ENCODE data around the gene USP11. TPM values are rescaled to one million over a fixed set of nuclear protein-coding genes. Genes with fewer than 3 reads are reported as not detected.

Gene USP11
- total and polyA plus RNA-seq, 2 experiments from 2014 or later: 64.2 to 65.1 TPM

DNA sequence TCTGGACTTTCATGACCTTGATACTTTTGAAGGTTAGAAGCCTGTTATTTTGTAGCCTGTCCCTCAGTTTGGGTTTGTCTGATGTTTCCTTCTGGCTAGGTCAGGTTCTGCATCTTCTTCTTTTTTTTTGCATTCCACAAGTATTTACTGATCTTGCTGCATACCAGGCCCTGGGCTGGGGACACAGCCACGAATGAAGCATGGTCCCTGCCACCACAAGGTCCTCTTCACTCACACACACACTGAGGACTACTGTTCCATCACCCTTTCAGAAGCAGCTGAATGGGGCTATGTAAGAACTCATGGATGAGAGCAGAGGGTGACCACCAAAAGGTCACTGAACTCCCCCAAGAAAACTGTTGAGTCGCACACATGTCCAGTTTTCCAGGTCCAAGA lies 39.2 kb downstream of the USP11 start:
- Histone ChIP-seq H3K4me1 (ENCODE audit: insufficient read depth) (no peaks in the 10 kb centered on the region), H3K4me2 (no peak overlapping the region), H3F3A (replicated peaks; ENCODE audit: low read depth) (no peaks in the 10 kb centered on the region), H3K4me3 (no peak overlapping the region), H4K20me1 (replicated peaks; ENCODE audit: insufficient read depth) (no peaks in the 10 kb centered on the region), H3K27me3 (ENCODE audit: insufficient read depth) (no peaks in the 10 kb centered on the region), H2AFZ (no peak overlapping the region), H3K27ac (ENCODE audit: low read depth) (no peak overlapping the region), H3K9me2 (ENCODE audit: insufficient read depth) (no peaks in the 10 kb centered on the region), H3K36me3 (ENCODE audit: insufficient read depth) (no peaks in the 10 kb centered on the region), H3K79me2 (replicated peaks; ENCODE audit: insufficient read depth) (no peaks in the 10 kb centered on the region)
- Mint-ChIP-seq H3K27ac (no peak overlapping the region), H3K36me3 (ENCODE audit: low read depth) (no peaks in the 10 kb centered on the region), H3K27me3 (ENCODE audit: insufficient read depth, low read depth, poor library complexity) (peaks cover 4% of the 10 kb centered on the region), H3K4me3 (no peak overlapping the region), H3K4me1 (0 out of 3 replicates have a peak, but pooled peaks cover 2% of the 10 kb centered on the region), H3K9me3 (no peaks in the 10 kb centered on the region)
- TF ChIP-seq, protein P1, sequence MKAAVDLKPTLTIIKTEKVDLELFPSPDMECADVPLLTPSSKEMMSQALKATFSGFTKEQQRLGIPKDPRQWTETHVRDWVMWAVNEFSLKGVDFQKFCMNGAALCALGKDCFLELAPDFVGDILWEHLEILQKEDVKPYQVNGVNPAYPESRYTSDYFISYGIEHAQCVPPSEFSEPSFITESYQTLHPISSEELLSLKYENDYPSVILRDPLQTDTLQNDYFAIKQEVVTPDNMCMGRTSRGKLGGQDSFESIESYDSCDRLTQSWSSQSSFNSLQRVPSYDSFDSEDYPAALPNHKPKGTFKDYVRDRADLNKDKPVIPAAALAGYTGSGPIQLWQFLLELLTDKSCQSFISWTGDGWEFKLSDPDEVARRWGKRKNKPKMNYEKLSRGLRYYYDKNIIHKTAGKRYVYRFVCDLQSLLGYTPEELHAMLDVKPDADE (IDR thresholded peaks at IDR 0.05): no peak
- TF ChIP-seq CREB1 (CRISPR knock-in tag; IDR thresholded peaks at IDR 0.05; ENCODE audit: low read depth): no peak
- TF ChIP-seq ZNF331 (CRISPR knock-in tag; IDR thresholded peaks at IDR 0.05; ENCODE audit: low read depth): no peak
- no peak for TF ChIP-seq ZNF462 (CRISPR knock-in tag; IDR thresholded peaks at IDR 0.05)
- TF ChIP-seq EZH2 (IDR thresholded peaks at IDR 0.05; ENCODE audit: low read depth, unreplicated experiment): no peak
- TF ChIP-seq CTCF (conservative IDR thresholded peaks at IDR 0.05; ENCODE audit: low read depth in 2 of 2): no peak
- TF ChIP-seq, protein P2, sequence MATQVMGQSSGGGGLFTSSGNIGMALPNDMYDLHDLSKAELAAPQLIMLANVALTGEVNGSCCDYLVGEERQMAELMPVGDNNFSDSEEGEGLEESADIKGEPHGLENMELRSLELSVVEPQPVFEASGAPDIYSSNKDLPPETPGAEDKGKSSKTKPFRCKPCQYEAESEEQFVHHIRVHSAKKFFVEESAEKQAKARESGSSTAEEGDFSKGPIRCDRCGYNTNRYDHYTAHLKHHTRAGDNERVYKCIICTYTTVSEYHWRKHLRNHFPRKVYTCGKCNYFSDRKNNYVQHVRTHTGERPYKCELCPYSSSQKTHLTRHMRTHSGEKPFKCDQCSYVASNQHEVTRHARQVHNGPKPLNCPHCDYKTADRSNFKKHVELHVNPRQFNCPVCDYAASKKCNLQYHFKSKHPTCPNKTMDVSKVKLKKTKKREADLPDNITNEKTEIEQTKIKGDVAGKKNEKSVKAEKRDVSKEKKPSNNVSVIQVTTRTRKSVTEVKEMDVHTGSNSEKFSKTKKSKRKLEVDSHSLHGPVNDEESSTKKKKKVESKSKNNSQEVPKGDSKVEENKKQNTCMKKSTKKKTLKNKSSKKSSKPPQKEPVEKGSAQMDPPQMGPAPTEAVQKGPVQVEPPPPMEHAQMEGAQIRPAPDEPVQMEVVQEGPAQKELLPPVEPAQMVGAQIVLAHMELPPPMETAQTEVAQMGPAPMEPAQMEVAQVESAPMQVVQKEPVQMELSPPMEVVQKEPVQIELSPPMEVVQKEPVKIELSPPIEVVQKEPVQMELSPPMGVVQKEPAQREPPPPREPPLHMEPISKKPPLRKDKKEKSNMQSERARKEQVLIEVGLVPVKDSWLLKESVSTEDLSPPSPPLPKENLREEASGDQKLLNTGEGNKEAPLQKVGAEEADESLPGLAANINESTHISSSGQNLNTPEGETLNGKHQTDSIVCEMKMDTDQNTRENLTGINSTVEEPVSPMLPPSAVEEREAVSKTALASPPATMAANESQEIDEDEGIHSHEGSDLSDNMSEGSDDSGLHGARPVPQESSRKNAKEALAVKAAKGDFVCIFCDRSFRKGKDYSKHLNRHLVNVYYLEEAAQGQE (IDR thresholded peaks at IDR 0.05; ENCODE audit: unreplicated experiment): no peak
- TF ChIP-seq POLR2AphosphoS5 (IDR thresholded peaks at IDR 0.05; ENCODE audit: low read depth): no peak
- TF ChIP-seq STAT1 (IDR thresholded peaks at IDR 0.05; ENCODE audit: unreplicated experiment): no peak
- TF ChIP-seq NANOG (IDR thresholded peaks at IDR 0.05; ENCODE audit: borderline replicate concordance): no peak
- TF ChIP-seq JUNB (IDR thresholded peaks at IDR 0.05; ENCODE audit: unreplicated experiment): no peak
- no peak for TF ChIP-seq ZNF114 (CRISPR knock-in tag; IDR thresholded peaks at IDR 0.05)
- TF ChIP-seq EZH2phosphoT487 (IDR thresholded peaks at IDR 0.05; ENCODE audit: unreplicated experiment): no peak
- DNase-seq (ENCODE audit: low spot score): no peak
- ATAC-seq: no peak
